ENCODE results near the gene NTSR2.
"Not testable (repeated sequence)": the region's sequence is repeated elsewhere in the genome, so short reads cannot be mapped to it uniquely, and the experiment has no call there.

The NTSR2 gene

DNA sequence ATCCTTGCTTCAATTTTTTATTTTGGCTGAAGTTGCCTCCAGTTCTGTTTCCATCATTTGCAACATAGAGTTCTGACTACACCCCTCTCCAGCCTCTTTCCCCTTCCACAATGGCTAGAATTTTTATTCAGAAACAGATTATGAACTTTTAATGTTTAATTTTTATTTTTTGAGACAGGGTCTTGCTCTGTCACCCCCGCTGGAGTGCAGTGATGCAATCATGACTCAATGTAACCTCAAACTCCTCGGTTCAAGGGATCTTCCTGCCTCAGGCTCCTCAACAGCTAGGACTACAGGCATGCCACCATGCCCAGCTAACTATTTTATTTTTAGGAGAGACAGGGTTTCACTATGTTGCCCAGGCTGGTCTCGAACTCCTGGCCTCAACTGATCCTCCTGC lies 2.8 kb downstream of the NTSR2 start:
- in situ Hi-C loops (cut with HindIII; ENCODE audit: low sequenced_read_pairs) = no loop called here
- no peak overlapping the region for H3K4me3 ChIP-seq (ENCODE audit: low read depth, low read length)
- TF ChIP-seq, protein P1, sequence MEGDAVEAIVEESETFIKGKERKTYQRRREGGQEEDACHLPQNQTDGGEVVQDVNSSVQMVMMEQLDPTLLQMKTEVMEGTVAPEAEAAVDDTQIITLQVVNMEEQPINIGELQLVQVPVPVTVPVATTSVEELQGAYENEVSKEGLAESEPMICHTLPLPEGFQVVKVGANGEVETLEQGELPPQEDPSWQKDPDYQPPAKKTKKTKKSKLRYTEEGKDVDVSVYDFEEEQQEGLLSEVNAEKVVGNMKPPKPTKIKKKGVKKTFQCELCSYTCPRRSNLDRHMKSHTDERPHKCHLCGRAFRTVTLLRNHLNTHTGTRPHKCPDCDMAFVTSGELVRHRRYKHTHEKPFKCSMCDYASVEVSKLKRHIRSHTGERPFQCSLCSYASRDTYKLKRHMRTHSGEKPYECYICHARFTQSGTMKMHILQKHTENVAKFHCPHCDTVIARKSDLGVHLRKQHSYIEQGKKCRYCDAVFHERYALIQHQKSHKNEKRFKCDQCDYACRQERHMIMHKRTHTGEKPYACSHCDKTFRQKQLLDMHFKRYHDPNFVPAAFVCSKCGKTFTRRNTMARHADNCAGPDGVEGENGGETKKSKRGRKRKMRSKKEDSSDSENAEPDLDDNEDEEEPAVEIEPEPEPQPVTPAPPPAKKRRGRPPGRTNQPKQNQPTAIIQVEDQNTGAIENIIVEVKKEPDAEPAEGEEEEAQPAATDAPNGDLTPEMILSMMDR (IDR thresholded peaks at IDR 0.05; ENCODE audit: low read depth, low read length) = no peak
- no peak for DNase-seq (ENCODE audit: low read depth, low spot score)

DNA sequence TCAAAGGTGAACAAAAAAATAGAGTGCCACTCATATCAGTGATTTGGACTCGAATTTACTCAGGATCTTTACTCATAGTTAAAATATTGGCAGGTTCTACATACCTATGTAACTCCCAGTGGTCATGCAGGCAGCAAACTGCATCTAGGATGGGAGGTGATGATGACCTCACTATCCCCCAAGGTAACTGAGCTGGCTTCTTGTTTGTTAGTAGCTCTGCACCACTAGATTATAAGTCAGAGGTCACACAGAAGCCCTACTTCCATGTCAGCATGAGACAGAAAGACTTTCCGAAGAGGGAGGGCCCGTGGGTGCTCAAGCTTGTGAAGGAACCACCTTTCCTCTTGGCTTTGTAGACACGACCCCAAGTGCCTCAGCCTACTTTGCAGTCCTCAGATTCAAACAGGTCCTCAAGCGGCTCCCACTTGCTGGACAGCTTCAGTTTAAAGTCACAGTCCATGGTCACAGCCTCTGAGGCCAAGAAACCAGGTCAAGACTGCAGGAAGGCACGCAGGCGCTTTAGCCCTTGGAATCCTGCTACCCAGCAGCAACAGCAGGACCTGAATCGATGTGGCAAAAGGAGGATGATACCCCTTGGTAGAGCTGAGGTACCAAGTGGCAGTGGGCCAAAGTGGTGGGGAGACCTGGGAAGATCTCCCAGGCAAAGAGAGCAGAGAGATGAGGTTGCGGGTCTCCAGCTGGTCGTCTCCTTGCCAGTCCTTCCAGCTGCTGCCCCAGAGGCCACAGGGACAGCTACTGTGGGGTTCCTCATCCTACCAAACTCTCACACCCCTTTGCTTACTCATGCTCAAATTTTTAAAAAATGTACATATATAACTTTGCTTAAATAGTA lies 4.3 kb downstream of the NTSR2 start:
- no peak overlapping the region for H3K4me3 ChIP-seq (ENCODE audit: low read depth, low read length)
- in situ Hi-C loops (cut with HindIII; ENCODE audit: low sequenced_read_pairs) = no loop called here

DNA sequence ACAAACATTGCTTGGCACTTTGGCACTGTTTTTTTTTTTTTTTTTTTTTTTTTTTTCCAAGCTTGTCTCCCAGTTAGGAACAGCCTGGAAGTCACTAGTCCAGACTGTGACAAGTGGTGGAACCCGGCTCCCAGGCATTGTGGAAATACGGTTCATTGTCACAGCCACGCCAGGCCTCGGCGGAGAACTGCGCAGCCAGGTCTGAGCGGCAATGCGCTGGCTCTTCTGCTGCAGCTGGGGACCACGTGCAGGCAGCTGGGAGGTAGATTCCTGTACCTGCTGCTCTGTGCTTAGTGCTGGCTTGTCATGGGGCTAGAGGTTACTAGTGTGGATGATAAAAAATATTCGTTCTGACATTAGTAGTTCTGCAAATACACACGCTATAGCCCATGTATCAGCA lies 5.0 kb downstream of the NTSR2 start:
- in situ Hi-C loops (cut with HindIII; ENCODE audit: low sequenced_read_pairs) = no loop called here
- TF ChIP-seq, protein P1 (IDR thresholded peaks at IDR 0.05; ENCODE audit: low read depth, low read length) = no peak
- DNase-seq (ENCODE audit: low read depth, low spot score) = no peak
- no peak overlapping the region for H3K4me3 ChIP-seq (ENCODE audit: low read depth, low read length)

More for the DNA sequence above, 4.3 kb downstream of the NTSR2 start:
- TF ChIP-seq, protein P1 (IDR thresholded peaks at IDR 0.05; ENCODE audit: low read depth, low read length) = no peak
- DNase-seq (ENCODE audit: low read depth, low spot score) = no peak

DNA sequence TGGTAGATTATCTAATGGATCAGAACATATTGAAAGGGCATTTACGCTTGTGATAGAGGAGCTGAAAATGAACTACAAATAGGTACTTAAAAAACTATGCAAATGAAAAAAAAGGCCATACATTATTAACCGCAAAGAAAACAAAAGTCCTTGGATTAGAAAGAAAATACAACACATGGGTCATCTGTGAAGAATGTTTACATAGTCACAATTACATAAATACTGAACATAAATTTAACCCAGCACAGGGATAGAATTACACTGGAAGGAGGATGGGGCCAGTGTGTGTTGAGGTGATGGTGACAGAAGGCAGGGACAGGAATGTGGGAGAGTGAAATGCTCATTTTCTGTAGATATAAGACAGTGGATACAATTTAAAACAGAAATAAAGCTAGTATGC lies 6.6 kb downstream of the NTSR2 start:
- peak; percentile 8 for DNase-seq (ENCODE audit: low read depth, low spot score)
- TF ChIP-seq, protein P1 (IDR thresholded peaks at IDR 0.05; ENCODE audit: low read depth, low read length) = no peak
- in situ Hi-C loops (cut with HindIII; ENCODE audit: low sequenced_read_pairs) = no loop called here
- H3K4me3 ChIP-seq (ENCODE audit: low read depth, low read length) = no peak overlapping the region

DNA sequence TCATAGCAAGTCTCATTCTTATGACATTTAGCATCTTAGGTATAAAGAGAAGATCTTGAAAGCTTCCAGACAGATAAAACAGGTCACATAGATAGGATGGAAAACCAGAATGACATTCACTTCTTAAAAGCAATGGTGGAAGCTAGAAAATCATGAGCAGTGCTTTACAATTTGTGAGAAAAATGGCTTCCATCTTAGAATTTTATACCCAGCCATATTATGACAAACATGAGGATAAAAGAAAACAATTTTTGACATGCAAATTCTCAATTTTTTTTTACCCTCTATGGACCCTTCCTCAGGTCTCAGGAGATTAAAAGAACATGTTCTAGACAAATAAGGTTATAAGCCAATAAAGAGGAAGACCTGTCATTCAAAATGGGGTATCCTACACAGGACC lies 7.1 kb downstream of the NTSR2 start:
- no peak overlapping the region for H3K4me3 ChIP-seq (ENCODE audit: low read depth, low read length)
- TF ChIP-seq, protein P1 (IDR thresholded peaks at IDR 0.05; ENCODE audit: low read depth, low read length) = no peak
- in situ Hi-C loops (cut with HindIII; ENCODE audit: low sequenced_read_pairs) = no loop called here
- DNase-seq (ENCODE audit: low read depth, low spot score) = no peak

DNA sequence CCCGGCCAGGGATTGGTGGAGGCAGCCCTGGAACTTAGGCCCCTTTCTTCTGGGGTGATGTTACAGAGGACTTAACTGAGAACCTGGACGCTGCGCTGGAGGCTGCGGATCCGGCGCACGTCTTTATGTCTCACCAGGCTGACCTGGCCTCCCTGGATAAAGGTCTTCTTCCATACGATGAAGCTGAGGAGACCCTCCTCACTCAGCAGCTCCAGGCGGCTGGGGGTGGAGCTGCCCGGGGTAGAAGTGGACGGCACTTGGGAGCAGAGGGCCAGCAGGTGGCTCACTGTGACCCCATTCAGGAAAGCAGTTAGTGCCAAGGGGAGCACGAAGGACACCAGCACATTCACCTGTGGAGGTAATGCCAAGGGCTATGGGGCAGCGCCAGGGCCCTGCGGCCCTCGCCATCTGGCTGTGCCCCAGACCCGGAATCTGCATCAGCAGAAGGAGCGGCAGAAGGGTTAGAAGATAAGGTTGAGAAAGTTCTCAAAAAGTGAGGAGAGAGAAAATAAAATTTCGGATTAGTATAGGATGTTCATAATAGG lies 8.0 kb downstream of the NTSR2 start:
- H3K4me3 ChIP-seq (ENCODE audit: low read depth, low read length) = no peak overlapping the region
- TF ChIP-seq, protein P1 (IDR thresholded peaks at IDR 0.05; ENCODE audit: low read depth, low read length) = no peak
- DNase-seq (ENCODE audit: low read depth, low spot score) = no peak
- in situ Hi-C loops (cut with HindIII; ENCODE audit: low sequenced_read_pairs) = no loop called here

DNA sequence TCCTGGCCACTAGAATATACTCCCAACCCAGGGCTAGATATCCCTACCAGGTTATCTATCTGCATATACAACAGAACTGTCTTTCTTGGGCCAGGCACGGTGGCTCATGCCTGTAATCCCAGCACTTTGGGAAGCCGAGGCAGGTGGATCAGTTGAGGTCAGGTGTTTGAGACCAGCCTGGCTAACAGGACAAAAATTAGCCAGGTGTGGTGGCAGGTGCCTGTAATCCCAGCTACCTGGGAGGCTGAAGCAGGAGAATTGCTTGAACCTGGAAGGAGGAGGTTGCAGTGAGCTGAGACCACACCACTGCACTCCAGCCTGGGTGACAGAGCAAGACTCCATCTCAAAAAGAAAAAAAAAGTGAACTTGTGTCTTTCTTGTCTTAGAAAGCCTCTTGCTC lies 9.6 kb downstream of the NTSR2 start:
- DNase-seq (ENCODE audit: low read depth, low spot score); in situ Hi-C loops (cut with HindIII; ENCODE audit: low sequenced_read_pairs); H3K4me3 ChIP-seq (ENCODE audit: low read depth, low read length): not testable (repeated sequence)
